Fibroblast of mammary gland (primary cell): Measurements from ENCODE around the gene TRIM28.

Source experiments
- DNase-seq: peaks from one replicate; pipeline ENCODE4 v3.0.0-alpha.2; 2010; ENCODE audit warnings: low read depth
- H3K4me3 ChIP-seq: 2 replicates; pipeline ENCODE4 v1.5.1; 2011; ENCODE audit warnings: low read depth, mild to moderate bottlenecking, low read length, moderate library complexity; ENCODE audit not compliant: control insufficient read depth
- TF ChIP-seq, protein P1 (sequence below): conservative IDR thresholded peaks from 2 replicates; pipeline ENCODE4 v1.5.1; 2011; ENCODE audit warnings: low read depth, low read length, inconsistent platforms; ENCODE audit not compliant: control insufficient read depth, insufficient read depth

The TRIM28 gene

GRCh38 chr19:58514564-58515022, 29.3 kb upstream of the TRIM28 start:
- H3K4me3 ChIP-seq, result peak overlapping the region; percentile 52
- TF ChIP-seq, protein P1, sequence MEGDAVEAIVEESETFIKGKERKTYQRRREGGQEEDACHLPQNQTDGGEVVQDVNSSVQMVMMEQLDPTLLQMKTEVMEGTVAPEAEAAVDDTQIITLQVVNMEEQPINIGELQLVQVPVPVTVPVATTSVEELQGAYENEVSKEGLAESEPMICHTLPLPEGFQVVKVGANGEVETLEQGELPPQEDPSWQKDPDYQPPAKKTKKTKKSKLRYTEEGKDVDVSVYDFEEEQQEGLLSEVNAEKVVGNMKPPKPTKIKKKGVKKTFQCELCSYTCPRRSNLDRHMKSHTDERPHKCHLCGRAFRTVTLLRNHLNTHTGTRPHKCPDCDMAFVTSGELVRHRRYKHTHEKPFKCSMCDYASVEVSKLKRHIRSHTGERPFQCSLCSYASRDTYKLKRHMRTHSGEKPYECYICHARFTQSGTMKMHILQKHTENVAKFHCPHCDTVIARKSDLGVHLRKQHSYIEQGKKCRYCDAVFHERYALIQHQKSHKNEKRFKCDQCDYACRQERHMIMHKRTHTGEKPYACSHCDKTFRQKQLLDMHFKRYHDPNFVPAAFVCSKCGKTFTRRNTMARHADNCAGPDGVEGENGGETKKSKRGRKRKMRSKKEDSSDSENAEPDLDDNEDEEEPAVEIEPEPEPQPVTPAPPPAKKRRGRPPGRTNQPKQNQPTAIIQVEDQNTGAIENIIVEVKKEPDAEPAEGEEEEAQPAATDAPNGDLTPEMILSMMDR, result no peak
- no peak for DNase-seq

GRCh38 chr19:58515259-58515658, 28.6 kb upstream of the TRIM28 start:
- DNase-seq, result no peak
- TF ChIP-seq, protein P1, result no peak
- H3K4me3 ChIP-seq, result no peak overlapping the region

DNA sequence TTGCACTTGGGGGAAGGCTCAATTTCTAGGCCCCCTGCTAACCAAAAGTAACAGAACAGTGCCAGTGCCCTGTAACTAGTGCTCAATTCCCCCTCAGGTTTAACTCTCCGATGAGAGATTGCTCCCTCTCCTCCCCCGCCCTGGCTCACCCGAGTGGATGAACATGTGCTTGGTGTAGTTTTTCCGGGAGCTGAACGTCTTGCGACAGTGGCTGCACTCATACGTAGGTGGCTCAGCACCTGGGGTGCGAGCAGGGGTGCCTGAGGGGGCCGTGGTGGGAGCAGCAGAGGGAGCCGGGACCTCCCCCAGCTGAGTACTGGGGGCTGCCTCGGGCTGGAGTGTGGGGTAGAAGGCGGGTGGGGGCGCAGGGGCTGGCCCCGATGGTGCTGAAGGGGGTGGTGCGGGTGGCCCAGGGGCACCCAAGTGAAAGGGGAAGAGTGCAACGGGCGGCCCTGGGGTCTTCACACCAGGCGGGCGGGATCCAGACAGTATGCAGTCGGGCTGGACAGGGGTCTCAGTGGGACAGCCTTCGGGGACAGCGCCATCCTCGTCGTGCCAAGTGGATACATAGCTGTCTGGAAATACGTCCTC, 27.5 kb upstream of the TRIM28 start:
- H3K4me3 ChIP-seq, result no peak overlapping the region
- TF ChIP-seq, protein P1, result no peak
- DNase-seq, result no peak

DNA sequence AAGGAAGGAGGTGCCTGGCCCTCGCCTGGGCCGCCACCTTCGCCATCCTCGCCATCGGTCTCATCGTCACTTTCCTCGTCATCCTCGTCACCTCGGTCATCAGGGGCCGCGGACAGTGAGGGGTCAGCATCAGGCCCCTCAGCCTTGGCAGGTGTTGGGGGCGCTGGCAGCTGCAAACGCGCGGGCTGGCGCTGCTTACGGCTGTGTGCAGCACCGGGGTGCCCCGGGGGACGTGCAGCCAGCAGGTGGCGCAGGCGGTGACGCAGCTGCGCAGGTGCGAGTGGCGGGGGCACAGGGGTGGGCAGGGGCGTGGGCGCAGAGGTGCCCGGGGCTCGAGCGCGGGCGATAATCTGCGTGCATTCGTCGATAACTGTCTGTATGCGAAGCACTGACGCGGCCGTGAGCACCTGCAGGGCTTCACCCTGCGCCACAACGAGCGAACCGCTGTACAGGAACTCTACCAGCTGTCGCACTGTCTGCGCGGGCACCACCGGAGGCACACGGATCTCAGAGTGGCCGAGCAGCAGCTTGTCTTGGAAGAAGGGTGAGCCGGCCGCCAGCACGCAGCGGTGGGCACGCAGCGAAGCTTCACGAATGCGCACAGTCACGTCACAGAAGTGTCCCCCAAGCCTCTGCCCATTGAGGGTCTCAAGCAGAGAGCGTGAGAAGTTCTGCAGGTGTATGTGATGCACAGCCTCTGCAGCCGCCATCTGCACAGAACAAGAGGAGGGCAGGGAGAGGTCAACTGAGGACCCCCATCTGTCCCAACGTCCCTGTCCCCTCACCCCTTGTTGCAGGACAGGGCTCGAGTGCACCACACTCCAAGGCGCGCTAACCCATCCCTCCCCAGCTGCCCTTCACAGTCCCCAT, 26.7 kb upstream of the TRIM28 start:
- no peak overlapping the region for H3K4me3 ChIP-seq
- TF ChIP-seq, protein P1, result no peak
- DNase-seq, result no peak

- H3K4me3 ChIP-seq, result peak overlapping the region; percentile 79
- TF ChIP-seq, protein P1, result no peak
- no peak for DNase-seq
Observed at GRCh38 chr19:58518256-58519086, 25.4 kb upstream of the TRIM28 start.

GRCh38 chr19:58519087-58519354, 24.8 kb upstream of the TRIM28 start:
- TF ChIP-seq, protein P1, result peak; percentile 72
- peak overlapping the region; percentile 79 for H3K4me3 ChIP-seq
- peak; percentile 71 for DNase-seq
